Vagina (tissue), 2 donors: ENCODE measurements around the gene DOK7. TPM values are rescaled to one million over a fixed set of nuclear protein-coding genes. Genes with fewer than 3 reads are reported as not detected.

Experiments
- DNase-seq, 2 donors: peaks; one replicate each; pipeline ENCODE4 v3.0.0-alpha.2; 2017; ENCODE audit errors: extremely low spot score in 2 of 2
- H3K27ac ChIP-seq: fragments of 200-600 bp; sonication (generic); one replicate; pipeline ENCODE4 v1.5.1; 2019
- H3K27me3 ChIP-seq: fragments of 200-600 bp; sonication (generic); one replicate; pipeline ENCODE4 v1.5.1; 2019
- H3K36me3 ChIP-seq, 2 donors: fragments of 200-600 bp; sonication (generic); one replicate each; pipeline ENCODE4 v1.5.1; 2017 to 2019
- H3K4me1 ChIP-seq: fragments of 200-600 bp; sonication (generic); one replicate; pipeline ENCODE4 v1.5.1; 2019
- H3K4me3 ChIP-seq, 2 donors: fragments of 200-600 bp; sonication (generic); 1 replicate in 1 of 2; 2 replicates in 1 of 2; pipeline ENCODE4 v1.5.1; 2016 to 2019
- H3K9me3 ChIP-seq: fragments of 200-600 bp; sonication (generic); one replicate; pipeline ENCODE4 v1.5.1; 2019
- POLR2A ChIP-seq, 2 donors: fragments of 450-650 bp; IDR thresholded peaks; one replicate each; pipeline ENCODE4 v1.6.1; 2017; ENCODE audit warnings: antibody characterized with exemption in 2 of 2, mild to moderate bottlenecking in 2 of 2, moderate library complexity in 2 of 2
- POLR2AphosphoS5 ChIP-seq, 2 donors: sonication (generic); formaldehyde crosslinking; IDR thresholded peaks; one replicate each; pipeline ENCODE4 v1.9.0; 2017; ENCODE audit warnings: antibody characterized with exemption in 2 of 2, mild to moderate bottlenecking in 2 of 2, low read depth in 1 of 2; ENCODE audit not compliant: insufficient read depth in 1 of 2
- intact Hi-C: fragments of 100-400 bp; cut with DNase I; formaldehyde crosslinking; loops from one replicate; pipeline ENCODE4 v1.15.1; 2023
- total RNA-seq: library from RNA; depleted of rRNA; stranded (reverse); fragments of >200 nt; gene quantifications from one replicate; pipeline ENCODE4 v1.2.3, GENCODE V29; 2016
- TF ChIP-seq, protein P1 (sequence below), 3 experiments: fragments of 450-650 bp in 2 of 3; fragments of 200-600 bp in 1 of 3; sonication (generic) in 1 of 3; IDR thresholded peaks; one replicate each; pipeline ENCODE4 v1.5.1; 2017 to 2019; ENCODE audit warnings: antibody characterized with exemption in 3 of 3, mild to moderate bottlenecking in 2 of 3, moderate library complexity in 2 of 3

DOK7 gene
- total RNA-seq, 1 donor from 2014 or later = 4.7 TPM

DNA sequence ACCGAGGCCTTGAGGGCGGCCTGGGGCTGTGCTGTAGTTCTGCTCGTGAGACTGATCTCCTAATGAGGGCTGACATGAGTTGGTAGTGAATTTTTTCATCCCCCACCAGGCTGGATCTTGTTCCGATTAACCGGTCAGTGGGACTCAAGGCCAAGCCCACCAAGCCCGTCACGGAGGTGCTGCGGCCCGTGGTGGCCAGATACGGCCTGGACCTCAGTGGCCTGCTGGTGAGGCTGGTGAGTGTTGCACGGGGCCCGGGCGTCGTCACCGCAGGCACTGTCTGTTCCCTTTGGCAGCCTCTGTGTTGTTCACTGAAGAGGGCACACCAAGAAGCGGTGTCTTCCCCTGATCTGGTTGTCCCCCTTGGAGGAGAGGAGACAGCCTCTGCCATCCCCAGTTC, 39.7 kb upstream of the DOK7 start:
- no peaks in the 10 kb centered on the region for H3K4me1 ChIP-seq
- no peak for DNase-seq
- peaks cover 0 to 51% of the 10 kb centered on the region in 2 donors for H3K36me3 ChIP-seq
- H3K27ac ChIP-seq = no peak overlapping the region
- no peaks in the 10 kb centered on the region for H3K27me3 ChIP-seq
- H3K4me3 ChIP-seq = no peak overlapping the region
- intact Hi-C loops = no loop called here
- H3K9me3 ChIP-seq = no peaks in the 10 kb centered on the region
- TF ChIP-seq, protein P1, sequence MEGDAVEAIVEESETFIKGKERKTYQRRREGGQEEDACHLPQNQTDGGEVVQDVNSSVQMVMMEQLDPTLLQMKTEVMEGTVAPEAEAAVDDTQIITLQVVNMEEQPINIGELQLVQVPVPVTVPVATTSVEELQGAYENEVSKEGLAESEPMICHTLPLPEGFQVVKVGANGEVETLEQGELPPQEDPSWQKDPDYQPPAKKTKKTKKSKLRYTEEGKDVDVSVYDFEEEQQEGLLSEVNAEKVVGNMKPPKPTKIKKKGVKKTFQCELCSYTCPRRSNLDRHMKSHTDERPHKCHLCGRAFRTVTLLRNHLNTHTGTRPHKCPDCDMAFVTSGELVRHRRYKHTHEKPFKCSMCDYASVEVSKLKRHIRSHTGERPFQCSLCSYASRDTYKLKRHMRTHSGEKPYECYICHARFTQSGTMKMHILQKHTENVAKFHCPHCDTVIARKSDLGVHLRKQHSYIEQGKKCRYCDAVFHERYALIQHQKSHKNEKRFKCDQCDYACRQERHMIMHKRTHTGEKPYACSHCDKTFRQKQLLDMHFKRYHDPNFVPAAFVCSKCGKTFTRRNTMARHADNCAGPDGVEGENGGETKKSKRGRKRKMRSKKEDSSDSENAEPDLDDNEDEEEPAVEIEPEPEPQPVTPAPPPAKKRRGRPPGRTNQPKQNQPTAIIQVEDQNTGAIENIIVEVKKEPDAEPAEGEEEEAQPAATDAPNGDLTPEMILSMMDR (IDR thresholded peaks at IDR 0.05) = no peak
- TF ChIP-seq POLR2AphosphoS5 (IDR thresholded peaks at IDR 0.05; ENCODE audit: insufficient read depth in 1 of 2, low read depth in 1 of 2) (no peak), POLR2A (IDR thresholded peaks at IDR 0.05) (no peak)

DNA sequence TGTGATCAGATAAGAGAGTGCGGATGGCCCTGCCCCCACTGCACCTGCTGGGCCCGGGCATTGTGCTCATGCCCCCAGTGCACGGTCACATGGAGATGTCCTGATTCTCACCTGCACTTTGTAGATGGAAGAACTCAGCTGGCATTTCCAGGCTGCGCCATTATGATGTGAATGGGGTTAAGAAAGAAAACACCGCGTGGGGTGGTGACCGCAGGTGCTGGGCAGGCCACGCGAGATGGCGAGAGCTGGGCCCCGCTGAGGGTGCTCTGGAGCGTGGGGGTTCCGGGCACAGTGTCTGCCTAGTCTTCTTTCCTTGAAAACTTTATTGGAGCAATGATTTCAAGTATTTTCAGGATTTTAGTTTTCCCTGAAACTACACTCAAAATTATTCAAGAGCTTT, 39.2 kb upstream of the DOK7 start:
- H3K4me3 ChIP-seq = no peak overlapping the region
- H3K4me1 ChIP-seq = no peaks in the 10 kb centered on the region
- peaks cover 0 to 52% of the 10 kb centered on the region in 2 donors for H3K36me3 ChIP-seq
- intact Hi-C loops = no loop called here
- no peak for TF ChIP-seq POLR2AphosphoS5 (IDR thresholded peaks at IDR 0.05; ENCODE audit: insufficient read depth in 1 of 2, low read depth in 1 of 2)
- TF ChIP-seq POLR2A (IDR thresholded peaks at IDR 0.05) = no peak
- TF ChIP-seq, protein P1 (IDR thresholded peaks at IDR 0.05) = no peak
- H3K27me3 ChIP-seq = no peaks in the 10 kb centered on the region
- DNase-seq = no peak
- H3K9me3 ChIP-seq = no peaks in the 10 kb centered on the region
- no peak overlapping the region for H3K27ac ChIP-seq

DNA sequence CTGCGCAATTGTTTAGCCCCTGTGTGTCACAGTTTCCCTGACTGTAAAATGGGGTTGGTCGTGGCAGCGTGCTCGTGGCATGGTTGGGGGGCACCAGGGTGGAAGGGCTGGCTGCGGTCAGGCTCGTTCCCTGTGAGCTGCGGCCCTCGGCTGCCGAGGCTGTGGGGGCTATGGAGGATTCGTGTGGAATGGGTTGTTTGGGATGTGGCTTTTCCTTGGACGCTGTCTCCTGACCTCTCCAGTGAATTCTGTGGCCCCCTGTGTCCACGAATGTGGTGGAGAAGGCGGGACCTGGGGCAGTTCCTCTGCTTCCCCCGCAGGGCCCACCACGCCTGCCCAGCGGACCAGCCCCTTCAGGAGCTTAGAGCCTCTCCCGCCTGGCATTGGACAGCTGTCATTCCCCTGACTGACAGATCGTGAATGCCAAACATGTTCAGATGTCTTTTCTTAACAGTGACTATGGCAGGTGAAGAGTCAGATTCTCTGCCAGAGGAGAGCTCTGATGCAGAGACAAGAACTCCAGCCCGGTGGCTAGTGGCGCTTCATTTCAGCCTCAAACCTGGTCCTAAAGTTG, 38.5 kb upstream of the DOK7 start:
- H3K9me3 ChIP-seq = no peaks in the 10 kb centered on the region
- no peak overlapping the region for H3K4me3 ChIP-seq
- no peaks in the 10 kb centered on the region for H3K27me3 ChIP-seq
- no peak overlapping the region for H3K27ac ChIP-seq
- DNase-seq = no peak
- no peaks in the 10 kb centered on the region for H3K4me1 ChIP-seq
- TF ChIP-seq POLR2AphosphoS5 (IDR thresholded peaks at IDR 0.05; ENCODE audit: insufficient read depth in 1 of 2, low read depth in 1 of 2) = no peak
- TF ChIP-seq, protein P1 (IDR thresholded peaks at IDR 0.05) = no peak
- peaks cover 0 to 58% of the 10 kb centered on the region in 2 donors for H3K36me3 ChIP-seq
- intact Hi-C loops = no loop called here

DNA sequence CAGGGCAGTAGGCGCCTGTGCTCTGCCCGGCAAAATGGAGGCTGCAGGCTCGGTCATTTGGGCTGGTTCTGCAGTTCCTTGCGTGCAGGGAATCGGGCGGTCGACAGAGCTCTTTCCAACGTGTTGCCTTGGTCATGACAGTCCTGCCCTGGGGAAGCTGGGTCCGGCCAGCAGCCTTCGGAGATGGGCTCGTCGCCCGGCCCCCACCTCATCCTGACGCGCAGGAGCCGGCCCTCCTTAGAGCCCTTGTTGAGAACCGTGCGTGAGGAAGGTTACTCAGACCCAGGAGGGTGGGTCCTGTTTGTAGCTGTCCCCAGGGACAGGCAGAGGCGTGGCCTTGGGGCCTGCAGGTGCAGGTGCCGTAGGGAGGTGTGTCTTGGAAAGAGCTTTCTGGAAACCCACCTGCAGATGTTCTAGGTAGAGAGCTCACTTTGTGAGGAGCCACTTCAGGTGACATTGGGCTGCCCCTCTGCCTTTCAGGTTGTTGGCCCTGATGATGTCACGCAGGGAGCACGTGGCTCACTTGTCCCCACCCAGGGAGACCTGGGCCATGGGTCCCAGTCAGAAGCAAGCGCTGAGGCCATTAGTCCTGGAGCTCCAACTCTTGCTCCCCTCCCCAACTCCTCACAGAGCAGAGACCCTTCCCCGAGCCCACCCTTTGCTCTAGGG, 36.5 kb upstream of the DOK7 start:
- H3K4me3 ChIP-seq = no peak overlapping the region
- peaks cover 0 to 72% of the 10 kb centered on the region in 2 donors for H3K36me3 ChIP-seq
- TF ChIP-seq POLR2A (IDR thresholded peaks at IDR 0.05) (no peak), POLR2AphosphoS5 (IDR thresholded peaks at IDR 0.05; ENCODE audit: insufficient read depth in 1 of 2, low read depth in 1 of 2) (no peak)
- TF ChIP-seq, protein P1 (IDR thresholded peaks at IDR 0.05) = no peak
- no peaks in the 10 kb centered on the region for H3K9me3 ChIP-seq
- H3K4me1 ChIP-seq = no peaks in the 10 kb centered on the region
- DNase-seq = no peak
- H3K27ac ChIP-seq = no peak overlapping the region
- intact Hi-C loops = no loop called here
- H3K27me3 ChIP-seq = no peaks in the 10 kb centered on the region

DNA sequence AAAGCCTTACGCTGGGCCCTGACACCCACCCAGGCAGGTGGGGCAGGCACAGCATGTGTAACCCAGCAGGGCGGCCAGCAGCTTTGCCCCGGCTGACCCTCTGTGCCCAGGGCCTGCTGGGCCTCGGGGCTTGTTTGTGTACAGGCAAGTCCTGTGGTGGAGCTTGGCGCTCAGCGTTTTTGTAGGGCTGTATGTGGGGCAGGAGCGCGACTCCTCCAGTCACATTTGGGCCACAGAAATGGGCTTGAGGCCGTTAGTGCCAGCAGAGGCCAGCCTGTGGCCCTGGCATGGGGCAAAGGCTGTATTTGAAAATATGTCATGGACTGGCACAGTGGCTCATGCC, 36.0 kb upstream of the DOK7 start:
- H3K36me3 ChIP-seq = peaks cover 0 to 67% of the 10 kb centered on the region in 2 donors
- no peak for TF ChIP-seq POLR2AphosphoS5 (IDR thresholded peaks at IDR 0.05; ENCODE audit: insufficient read depth in 1 of 2, low read depth in 1 of 2)
- no peak for TF ChIP-seq POLR2A (IDR thresholded peaks at IDR 0.05)
- TF ChIP-seq, protein P1 (IDR thresholded peaks at IDR 0.05) = no peak
- intact Hi-C loops = no loop called here

More for the DNA sequence above, 36.0 kb upstream of the DOK7 start:
- Histone ChIP-seq H3K27me3 (no peaks in the 10 kb centered on the region), H3K4me1 (no peaks in the 10 kb centered on the region), H3K9me3 (no peaks in the 10 kb centered on the region), H3K27ac (no peak overlapping the region), H3K4me3 (no peak overlapping the region)
- no peak for DNase-seq
